ENCODE measurements around the gene MTMR3. TPM values are rescaled to one million over a fixed set of nuclear protein-coding genes. Genes with fewer than 3 reads are reported as not detected.

Gene MTMR3
- total and polyA plus RNA-seq, 9 donors, result 21.4 to 66.2 (median 47.8) TPM

- Histone ChIP-seq H3K27me3 (no peaks in the 10 kb centered on the region), H3K27ac (no peak overlapping the region), H3K9me3 (no peaks in the 10 kb centered on the region), H3K4me1 (ENCODE audit: insufficient read depth) (no peaks in the 10 kb centered on the region), H3K4me3 (no peak overlapping the region), H3K36me3 (no peaks in the 10 kb centered on the region)
- no peak for TF ChIP-seq POLR2A (IDR thresholded peaks at IDR 0.05)
- no peak for TF ChIP-seq EP300 (IDR thresholded peaks at IDR 0.05)
- TF ChIP-seq, protein P1, sequence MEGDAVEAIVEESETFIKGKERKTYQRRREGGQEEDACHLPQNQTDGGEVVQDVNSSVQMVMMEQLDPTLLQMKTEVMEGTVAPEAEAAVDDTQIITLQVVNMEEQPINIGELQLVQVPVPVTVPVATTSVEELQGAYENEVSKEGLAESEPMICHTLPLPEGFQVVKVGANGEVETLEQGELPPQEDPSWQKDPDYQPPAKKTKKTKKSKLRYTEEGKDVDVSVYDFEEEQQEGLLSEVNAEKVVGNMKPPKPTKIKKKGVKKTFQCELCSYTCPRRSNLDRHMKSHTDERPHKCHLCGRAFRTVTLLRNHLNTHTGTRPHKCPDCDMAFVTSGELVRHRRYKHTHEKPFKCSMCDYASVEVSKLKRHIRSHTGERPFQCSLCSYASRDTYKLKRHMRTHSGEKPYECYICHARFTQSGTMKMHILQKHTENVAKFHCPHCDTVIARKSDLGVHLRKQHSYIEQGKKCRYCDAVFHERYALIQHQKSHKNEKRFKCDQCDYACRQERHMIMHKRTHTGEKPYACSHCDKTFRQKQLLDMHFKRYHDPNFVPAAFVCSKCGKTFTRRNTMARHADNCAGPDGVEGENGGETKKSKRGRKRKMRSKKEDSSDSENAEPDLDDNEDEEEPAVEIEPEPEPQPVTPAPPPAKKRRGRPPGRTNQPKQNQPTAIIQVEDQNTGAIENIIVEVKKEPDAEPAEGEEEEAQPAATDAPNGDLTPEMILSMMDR (IDR thresholded peaks at IDR 0.05), result no peak
- DNase-seq, result no peak
- intact Hi-C loops (cut with DNase I), result no loop called here
Observed at GRCh38 chr22:29867260-29867659, 15.7 kb upstream of the MTMR3 start.

DNA sequence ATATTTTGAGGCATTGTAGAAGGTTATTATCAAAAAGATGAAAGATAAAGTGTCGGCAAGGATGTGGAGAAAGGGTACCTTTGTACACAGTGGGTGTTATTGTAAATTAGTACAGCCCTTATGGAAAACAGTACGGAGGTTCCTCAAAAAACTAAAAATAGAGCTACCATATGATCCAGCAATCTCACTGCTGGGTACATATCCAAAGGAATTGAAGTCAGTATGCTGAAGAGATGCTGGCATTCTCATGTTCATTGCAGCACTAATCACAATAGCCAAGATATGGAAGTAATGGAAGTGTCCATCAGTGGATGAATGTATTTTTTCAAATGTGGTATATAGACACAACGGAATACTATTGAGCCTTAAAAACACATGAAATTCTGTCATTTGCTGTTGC lies 15.1 kb upstream of the MTMR3 start:
- no peak for DNase-seq
- Histone ChIP-seq H3K27ac (no peak overlapping the region), H3K4me1 (ENCODE audit: insufficient read depth) (no peaks in the 10 kb centered on the region), H3K4me3 (no peak overlapping the region), H3K27me3 (no peaks in the 10 kb centered on the region), H3K36me3 (no peaks in the 10 kb centered on the region), H3K9me3 (no peaks in the 10 kb centered on the region)
- TF ChIP-seq EP300 (IDR thresholded peaks at IDR 0.05) (no peak), POLR2A (IDR thresholded peaks at IDR 0.05) (no peak)
- TF ChIP-seq, protein P1 (IDR thresholded peaks at IDR 0.05), result no peak
- WGBS, 3 donors, result 85 to 88% (median 87%) methylated on average over 3 of the region's 3 CpGs
- intact Hi-C loops (cut with DNase I), result no loop called here

DNA sequence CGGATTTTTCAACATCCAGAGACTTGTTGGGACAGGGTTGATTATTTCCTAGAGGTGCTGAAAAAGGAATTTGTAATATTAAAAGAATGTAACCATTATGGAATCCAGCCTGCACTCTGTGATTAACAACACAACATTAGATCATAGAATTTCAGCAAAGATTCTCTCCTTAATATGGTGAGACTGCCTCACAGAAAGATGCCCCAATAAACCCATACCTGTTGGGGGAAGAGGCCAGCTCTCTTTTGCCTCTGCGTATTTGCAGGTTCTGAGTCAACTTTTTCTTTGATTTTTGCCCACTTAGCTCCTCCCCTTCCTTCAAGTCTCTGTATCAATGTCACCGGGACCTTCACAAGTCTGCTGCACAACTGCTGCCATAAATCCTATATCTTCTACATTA lies 12.4 kb upstream of the MTMR3 start:
- TF ChIP-seq POLR2A (IDR thresholded peaks at IDR 0.05) (no peak), EP300 (IDR thresholded peaks at IDR 0.05) (no peak)
- TF ChIP-seq, protein P1 (IDR thresholded peaks at IDR 0.05), result no peak
- intact Hi-C loops (cut with DNase I), result no loop called here
- DNase-seq, result no peak
- Histone ChIP-seq H3K27me3 (no peaks in the 10 kb centered on the region), H3K4me1 (ENCODE audit: insufficient read depth) (no peaks in the 10 kb centered on the region), H3K9me3 (no peaks in the 10 kb centered on the region), H3K4me3 (no peak overlapping the region), H3K36me3 (no peaks in the 10 kb centered on the region), H3K27ac (no peak overlapping the region)
- WGBS, 3 donors, result 53 to 61% (median 60%) methylated on average over 3 of the region's 3 CpGs

DNA sequence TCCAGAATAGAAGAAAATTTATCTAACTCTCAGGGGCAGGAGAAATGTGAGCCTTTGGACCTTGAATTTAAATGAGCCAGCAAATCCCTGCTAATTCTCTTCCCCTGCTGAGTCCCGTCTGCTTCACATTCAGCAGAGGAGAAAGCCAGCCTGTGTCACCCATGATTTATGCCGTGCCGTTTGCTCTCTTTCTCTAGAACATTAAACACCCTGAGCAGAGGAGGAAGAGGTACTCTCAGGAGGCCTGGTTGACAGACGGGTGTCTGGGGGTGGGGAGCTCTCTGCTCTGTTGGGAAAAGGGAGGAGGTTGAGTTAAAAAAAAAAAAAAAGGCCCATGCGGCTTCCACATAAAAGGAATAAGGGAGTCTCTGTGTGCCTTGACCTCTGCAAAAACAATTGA lies 11.3 kb upstream of the MTMR3 start:
- intact Hi-C loops (cut with DNase I), result no loop called here
- peak in 1 of 5 donors; percentile 38 for DNase-seq
- no peak overlapping the region for H3K27ac ChIP-seq
- no peaks in the 10 kb centered on the region for H3K27me3 ChIP-seq
- H3K4me3 ChIP-seq, result no peak overlapping the region
- TF ChIP-seq EP300 (IDR thresholded peaks at IDR 0.05), result no peak
- TF ChIP-seq POLR2A (IDR thresholded peaks at IDR 0.05), result no peak
- TF ChIP-seq, protein P1 (IDR thresholded peaks at IDR 0.05), result no peak
- no peaks in the 10 kb centered on the region for H3K4me1 ChIP-seq (ENCODE audit: insufficient read depth)
- WGBS, 3 donors, result 7 to 16% (median 12%) methylated on average over 5 of the region's 5 CpGs
- H3K9me3 ChIP-seq, result no peaks in the 10 kb centered on the region
- no peaks in the 10 kb centered on the region for H3K36me3 ChIP-seq
